Measurements from ENCODE around the gene FAM89B.

The FAM89B gene

DNA sequence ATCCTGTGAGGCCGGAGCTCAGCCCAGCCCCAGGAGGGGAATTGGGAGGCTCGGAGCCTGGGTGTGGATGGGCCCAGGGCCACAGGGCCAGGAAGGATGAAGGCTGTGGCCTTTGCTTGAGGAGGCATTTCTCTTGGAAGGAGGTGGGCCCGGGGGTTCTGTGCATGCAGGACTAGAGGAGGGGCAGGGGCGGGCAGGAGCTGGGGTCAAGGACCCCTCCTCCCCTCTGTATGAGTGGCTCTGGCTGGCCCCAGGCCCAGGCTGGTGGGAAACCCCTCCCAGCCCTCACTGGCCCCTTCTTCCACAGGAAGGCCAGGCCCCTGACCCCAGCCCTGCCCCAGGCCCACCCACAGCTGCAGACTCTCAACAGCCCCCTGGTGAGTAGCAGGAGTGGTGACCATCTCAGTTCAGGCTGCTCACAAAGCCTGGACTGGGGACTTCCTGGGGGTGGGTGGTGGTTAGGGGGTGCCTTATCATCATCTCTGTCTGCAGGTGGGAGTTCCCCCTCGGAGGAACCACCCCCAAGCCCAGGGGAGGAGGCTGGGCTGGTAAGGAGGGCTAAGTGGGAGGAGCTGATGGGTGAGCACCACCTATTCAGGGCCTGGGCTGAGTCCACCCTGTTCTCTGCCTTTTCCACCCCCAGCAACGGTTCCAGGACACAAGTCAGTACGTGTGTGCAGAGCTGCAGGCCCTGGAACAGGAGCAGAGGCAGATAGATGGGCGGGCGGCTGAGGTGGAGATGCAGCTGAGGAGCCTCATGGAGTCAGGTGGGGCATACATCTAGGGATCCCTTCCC lies 17.3 kb downstream of the FAM89B start:
- no peak overlapping the region for H3K4me3 ChIP-seq (ENCODE audit: low read length)
- TF ChIP-seq, protein P1, sequence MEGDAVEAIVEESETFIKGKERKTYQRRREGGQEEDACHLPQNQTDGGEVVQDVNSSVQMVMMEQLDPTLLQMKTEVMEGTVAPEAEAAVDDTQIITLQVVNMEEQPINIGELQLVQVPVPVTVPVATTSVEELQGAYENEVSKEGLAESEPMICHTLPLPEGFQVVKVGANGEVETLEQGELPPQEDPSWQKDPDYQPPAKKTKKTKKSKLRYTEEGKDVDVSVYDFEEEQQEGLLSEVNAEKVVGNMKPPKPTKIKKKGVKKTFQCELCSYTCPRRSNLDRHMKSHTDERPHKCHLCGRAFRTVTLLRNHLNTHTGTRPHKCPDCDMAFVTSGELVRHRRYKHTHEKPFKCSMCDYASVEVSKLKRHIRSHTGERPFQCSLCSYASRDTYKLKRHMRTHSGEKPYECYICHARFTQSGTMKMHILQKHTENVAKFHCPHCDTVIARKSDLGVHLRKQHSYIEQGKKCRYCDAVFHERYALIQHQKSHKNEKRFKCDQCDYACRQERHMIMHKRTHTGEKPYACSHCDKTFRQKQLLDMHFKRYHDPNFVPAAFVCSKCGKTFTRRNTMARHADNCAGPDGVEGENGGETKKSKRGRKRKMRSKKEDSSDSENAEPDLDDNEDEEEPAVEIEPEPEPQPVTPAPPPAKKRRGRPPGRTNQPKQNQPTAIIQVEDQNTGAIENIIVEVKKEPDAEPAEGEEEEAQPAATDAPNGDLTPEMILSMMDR (IDR thresholded peaks at IDR 0.05; ENCODE audit: insufficient read depth, low read depth, low read length, missing control alignments), result no peak
- DNase-seq (ENCODE audit: low read depth), result no peak

DNA sequence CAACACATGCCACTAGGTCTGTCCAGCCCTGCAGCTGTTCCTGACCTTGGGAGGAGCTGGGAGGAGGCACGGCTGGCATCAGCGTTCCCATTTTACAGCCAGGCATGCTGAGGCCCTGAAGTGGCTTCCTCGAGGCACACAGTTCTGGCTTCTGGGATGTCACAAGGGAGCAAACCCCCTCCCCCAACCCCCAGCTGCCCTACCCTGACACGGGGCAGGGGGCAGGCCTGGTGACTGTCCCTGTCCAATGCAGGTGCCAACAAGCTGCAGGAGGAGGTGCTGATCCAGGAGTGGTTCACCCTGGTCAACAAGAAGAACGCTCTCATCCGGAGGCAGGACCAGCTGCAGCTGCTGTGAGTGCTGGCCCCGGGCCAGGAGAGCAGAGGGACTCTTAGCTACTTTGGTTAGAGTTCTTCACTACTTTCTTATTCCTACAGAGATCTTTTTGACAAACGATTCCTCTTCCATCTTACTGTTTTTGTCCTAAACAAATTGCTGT lies 18.0 kb downstream of the FAM89B start:
- no peak overlapping the region for H3K4me3 ChIP-seq (ENCODE audit: low read length)
- DNase-seq (ENCODE audit: low read depth), result no peak
- TF ChIP-seq, protein P1 (IDR thresholded peaks at IDR 0.05; ENCODE audit: insufficient read depth, low read depth, low read length, missing control alignments), result no peak

DNA sequence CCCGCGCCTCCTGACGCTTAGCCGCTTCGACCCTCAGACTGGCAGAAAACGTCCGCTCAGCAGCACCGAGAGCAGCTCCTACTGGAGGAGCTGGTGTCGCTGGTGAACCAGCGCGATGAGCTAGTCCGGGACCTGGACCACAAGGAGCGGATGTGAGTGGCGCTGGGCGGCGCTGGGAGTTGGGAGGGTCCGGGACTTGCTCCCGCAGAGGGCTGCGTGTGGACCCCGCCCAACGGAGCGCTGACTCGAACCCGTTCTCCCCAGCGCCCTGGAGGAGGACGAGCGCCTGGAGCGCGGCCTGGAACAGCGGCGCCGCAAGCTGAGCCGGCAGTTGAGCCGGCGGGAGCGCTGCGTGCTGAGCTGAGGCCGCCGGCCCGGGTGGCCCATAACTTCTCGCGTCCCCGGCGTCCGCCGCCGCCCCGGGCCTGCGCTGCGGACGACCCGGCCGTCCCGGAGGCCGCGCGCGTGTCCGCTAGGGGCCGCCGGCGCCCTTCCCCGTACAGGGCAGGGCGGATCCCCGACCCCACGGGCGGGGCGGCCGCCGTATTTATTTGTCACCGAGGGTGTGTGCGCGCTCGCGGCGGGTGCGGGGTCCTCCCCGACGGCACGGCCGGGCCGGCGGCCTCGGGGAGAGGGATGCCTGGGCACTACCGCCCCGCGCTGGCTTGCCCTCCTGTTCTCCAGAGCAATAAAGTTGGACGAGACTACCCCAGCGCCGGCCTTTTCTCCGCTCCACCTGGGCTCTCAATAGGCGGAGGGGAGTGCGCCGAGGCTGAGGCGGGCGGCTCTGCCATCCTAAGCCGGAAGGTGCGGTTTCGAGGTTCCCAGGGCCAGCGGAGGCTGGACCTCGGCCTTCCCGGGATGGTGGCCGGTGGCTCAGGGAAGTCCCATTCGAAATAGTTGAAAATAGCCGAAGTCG lies 19.9 kb downstream of the FAM89B start:
- peak overlapping the region; percentile 4 for H3K4me3 ChIP-seq (ENCODE audit: low read length)
- TF ChIP-seq, protein P1 (IDR thresholded peaks at IDR 0.05; ENCODE audit: insufficient read depth, low read depth, low read length, missing control alignments), result no peak
- DNase-seq (ENCODE audit: low read depth), result peak; percentile 66

DNA sequence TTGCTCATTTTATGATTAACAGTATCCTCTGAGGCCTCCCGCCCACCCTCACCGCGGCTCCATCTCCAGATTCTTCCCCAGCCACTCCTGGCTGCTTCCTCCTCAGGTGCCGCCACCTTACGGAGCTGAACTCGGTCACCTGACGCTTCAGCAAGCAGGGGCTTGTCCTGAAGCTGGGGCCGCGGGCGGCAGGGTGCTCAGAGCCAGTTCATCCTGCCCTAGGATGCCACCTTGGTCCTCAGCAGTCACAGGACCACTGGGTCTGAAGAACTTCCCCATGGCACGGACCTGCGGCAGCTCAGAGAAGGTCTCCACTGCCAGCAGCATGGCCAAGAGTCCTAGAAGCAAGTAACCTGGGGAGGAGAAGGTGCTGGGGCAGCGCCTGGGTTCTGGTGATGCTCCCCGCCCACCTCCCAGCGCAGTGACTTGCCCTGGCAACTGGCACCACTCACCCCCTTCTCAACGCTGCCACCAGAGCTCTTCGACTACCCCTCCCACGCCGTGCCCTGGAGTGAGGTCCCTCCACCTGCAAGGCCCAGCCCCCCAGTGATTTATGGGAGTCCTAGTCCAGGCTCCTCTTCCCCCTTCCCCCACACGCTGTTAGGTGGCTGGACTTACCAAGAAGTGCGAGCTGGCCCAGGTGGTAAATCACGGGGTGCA lies 20.6 kb downstream of the FAM89B start:
- H3K4me3 ChIP-seq (ENCODE audit: low read length), result peak overlapping the region; percentile 4
- TF ChIP-seq, protein P1 (IDR thresholded peaks at IDR 0.05; ENCODE audit: insufficient read depth, low read depth, low read length, missing control alignments), result no peak
- peak; percentile 87 for DNase-seq (ENCODE audit: low read depth)

DNA sequence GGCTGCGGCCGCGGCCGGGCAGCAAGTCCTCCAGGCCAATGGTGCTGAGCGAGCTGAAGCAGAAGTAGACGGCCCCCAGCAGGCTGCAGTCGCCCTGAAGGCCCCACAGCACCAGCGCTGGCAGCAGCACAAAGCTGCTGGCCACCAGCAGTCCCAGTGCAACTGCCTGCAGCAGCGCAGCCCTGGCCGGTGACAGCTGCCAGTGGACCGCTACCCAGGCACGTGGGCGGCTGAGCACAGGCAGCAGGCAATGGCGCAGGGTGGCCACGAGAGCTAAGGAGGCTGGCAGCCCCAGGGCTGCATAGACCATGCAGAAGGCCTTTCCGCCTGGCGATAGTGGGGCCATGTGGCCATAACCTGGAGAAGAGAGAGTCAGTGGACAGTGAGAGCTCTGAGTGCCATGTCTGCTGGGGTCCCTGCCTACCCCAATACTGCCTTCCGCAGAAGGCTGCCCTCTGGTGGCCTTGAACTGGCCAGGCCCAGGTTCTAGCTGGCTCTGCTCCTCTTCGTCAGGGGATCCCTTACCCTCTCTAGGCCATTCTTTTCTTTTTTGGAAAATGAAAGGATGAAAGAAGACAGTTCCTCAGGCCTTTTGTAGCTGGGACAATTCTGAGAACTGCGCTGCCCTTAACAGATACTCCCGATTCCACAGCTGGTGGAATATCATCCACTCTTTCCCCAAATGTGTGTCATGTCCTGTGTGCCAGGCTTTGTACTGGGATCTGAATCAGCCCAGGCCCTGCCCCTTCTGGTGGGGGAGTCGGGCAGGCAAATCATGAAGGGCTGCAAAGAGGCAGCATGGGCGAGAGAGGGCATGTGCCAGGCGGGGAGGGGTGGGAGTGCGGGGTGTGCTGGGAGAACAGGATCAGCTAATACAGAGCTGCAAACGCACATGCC lies 21.4 kb downstream of the FAM89B start:
- TF ChIP-seq, protein P1 (IDR thresholded peaks at IDR 0.05; ENCODE audit: insufficient read depth, low read depth, low read length, missing control alignments), result peak; percentile 63
- DNase-seq (ENCODE audit: low read depth), result no peak

DNA sequence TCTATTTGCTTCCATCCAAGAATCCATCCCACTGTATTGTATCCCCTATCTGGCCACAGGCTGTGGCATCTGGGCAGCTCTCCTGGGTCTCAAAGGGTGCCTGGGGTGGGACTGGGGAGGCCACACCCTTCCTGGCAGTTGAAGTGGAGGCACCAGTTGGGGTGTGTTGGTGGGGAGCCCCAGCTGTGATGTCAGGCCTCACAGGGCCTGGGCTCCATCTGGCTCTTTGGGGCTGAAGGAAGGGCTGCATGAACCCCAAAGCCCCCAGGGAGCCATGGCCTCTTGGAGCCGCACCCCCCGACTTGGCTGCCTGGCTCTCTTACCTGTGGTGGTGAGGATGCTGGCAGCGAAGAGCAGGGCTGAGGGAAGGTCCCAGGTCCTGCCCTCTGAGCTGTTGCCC lies 22.8 kb downstream of the FAM89B start:
- no peak overlapping the region for H3K4me3 ChIP-seq (ENCODE audit: low read length)
- TF ChIP-seq, protein P1 (IDR thresholded peaks at IDR 0.05; ENCODE audit: insufficient read depth, low read depth, low read length, missing control alignments), result no peak
- no peak for DNase-seq (ENCODE audit: low read depth)

More for the DNA sequence above, 21.4 kb downstream of the FAM89B start:
- no peak overlapping the region for H3K4me3 ChIP-seq (ENCODE audit: low read length)

All from epithelial cell of esophagus (primary cell).